CD4-positive, alpha-beta T cell treated with Interleukin-10 for 1 hour (primary cell): Measurements from ENCODE around the gene CYP4F2.
A peak's percentile ranks its signal among the peaks of the same experiment; 100 is the strongest.
"Not testable (repeated sequence)": the region's sequence is repeated elsewhere in the genome, so short reads cannot be mapped to it uniquely, and the experiment has no call there.

Experiments
- DNase-seq: peaks from one replicate; pipeline ENCODE4 v3.0.0-alpha.2; 2020

CYP4F2 gene

GRCh38 chr19:15900032-15900431 is 2.2 kb upstream of the CYP4F2 start:
- not testable (repeated sequence) for DNase-seq

- not testable (repeated sequence) for DNase-seq
Measured at GRCh38 chr19:15899561-15899960, 1.7 kb upstream of the CYP4F2 start.

GRCh38 chr19:15897026-15897737 is 692 bp downstream of the CYP4F2 start:
- no peak for DNase-seq

- DNase-seq = no peak
Measured at GRCh38 chr19:15895876-15896430, 1.9 kb downstream of the CYP4F2 start.

- no peak for DNase-seq
Measured at GRCh38 chr19:15894359-15894758, 3.5 kb downstream of the CYP4F2 start.

- DNase-seq = no peak
Measured at GRCh38 chr19:15893477-15893876, 4.4 kb downstream of the CYP4F2 start.

GRCh38 chr19:15892012-15892411 is 5.9 kb downstream of the CYP4F2 start:
- no peak for DNase-seq

GRCh38 chr19:15891434-15891833 is 6.4 kb downstream of the CYP4F2 start:
- DNase-seq = no peak

- not testable (repeated sequence) for DNase-seq
Measured at GRCh38 chr19:15889339-15889738, 8.5 kb downstream of the CYP4F2 start.

GRCh38 chr19:15885919-15886318 is 12.0 kb downstream of the CYP4F2 start:
- DNase-seq = no peak

- DNase-seq = no peak
Measured at GRCh38 chr19:15885167-15885566, 12.7 kb downstream of the CYP4F2 start.

- not testable (repeated sequence) for DNase-seq
Measured at GRCh38 chr19:15883329-15883728, 14.5 kb downstream of the CYP4F2 start.

- DNase-seq = no peak
Measured at GRCh38 chr19:15874821-15875474, 22.9 kb downstream of the CYP4F2 start.

GRCh38 chr19:15873771-15874170 is 24.1 kb downstream of the CYP4F2 start:
- not testable (repeated sequence) for DNase-seq

GRCh38 chr19:15871570-15871969 is 26.3 kb downstream of the CYP4F2 start:
- DNase-seq = peak; percentile 3

GRCh38 chr19:15869873-15870272 is 28.0 kb downstream of the CYP4F2 start:
- DNase-seq = no peak

- peak; percentile 58 for DNase-seq
Measured at GRCh38 chr19:15869109-15869555, 28.7 kb downstream of the CYP4F2 start.

- no peak for DNase-seq
Measured at GRCh38 chr19:15866636-15867035, 31.2 kb downstream of the CYP4F2 start.

GRCh38 chr19:15864824-15865223 is 33.0 kb downstream of the CYP4F2 start:
- DNase-seq = no peak

GRCh38 chr19:15863272-15863671 is 34.6 kb downstream of the CYP4F2 start:
- DNase-seq = no peak

GRCh38 chr19:15862444-15862843 is 35.4 kb downstream of the CYP4F2 start:
- no peak for DNase-seq

GRCh38 chr19:15860522-15860921 is 37.4 kb downstream of the CYP4F2 start:
- no peak for DNase-seq

GRCh38 chr19:15859187-15859586 is 38.7 kb downstream of the CYP4F2 start:
- no peak for DNase-seq

GRCh38 chr19:15850385-15850784 is 47.5 kb downstream of the CYP4F2 start:
- DNase-seq = no peak
